ENCODE data around the gene RAD54L2. TPM values are rescaled to one million over a fixed set of nuclear protein-coding genes. Genes with fewer than 3 reads are reported as not detected.

The RAD54L2 gene
- total and polyA plus RNA-seq, 9 of the 15 experiments (the other 6 are each of a cell fraction or from before 2014, with no cell fraction given), result 1.3 to 12.2 (median 5.4) TPM

GRCh38 chr3:51498876-51499738, 39.4 kb upstream of the RAD54L2 start (continued):
- no peak for TF ChIP-seq ZEB2 (IDR thresholded peaks at IDR 0.05)
- TF ChIP-seq ZFPM2 (CRISPR knock-in tag; IDR thresholded peaks at IDR 0.05), result no peak
- TF ChIP-seq CAMTA2 (CRISPR knock-in tag; conservative IDR thresholded peaks at IDR 0.05), result no peak
- peak in 1 of 2 experiments; percentile 90; a peak in 2 of 4 replicates for TF ChIP-seq NONO (IDR thresholded peaks at IDR 0.05; ENCODE audit: low read depth in 2 of 2, low read length in 1 of 2)
- TF ChIP-seq, protein P1, sequence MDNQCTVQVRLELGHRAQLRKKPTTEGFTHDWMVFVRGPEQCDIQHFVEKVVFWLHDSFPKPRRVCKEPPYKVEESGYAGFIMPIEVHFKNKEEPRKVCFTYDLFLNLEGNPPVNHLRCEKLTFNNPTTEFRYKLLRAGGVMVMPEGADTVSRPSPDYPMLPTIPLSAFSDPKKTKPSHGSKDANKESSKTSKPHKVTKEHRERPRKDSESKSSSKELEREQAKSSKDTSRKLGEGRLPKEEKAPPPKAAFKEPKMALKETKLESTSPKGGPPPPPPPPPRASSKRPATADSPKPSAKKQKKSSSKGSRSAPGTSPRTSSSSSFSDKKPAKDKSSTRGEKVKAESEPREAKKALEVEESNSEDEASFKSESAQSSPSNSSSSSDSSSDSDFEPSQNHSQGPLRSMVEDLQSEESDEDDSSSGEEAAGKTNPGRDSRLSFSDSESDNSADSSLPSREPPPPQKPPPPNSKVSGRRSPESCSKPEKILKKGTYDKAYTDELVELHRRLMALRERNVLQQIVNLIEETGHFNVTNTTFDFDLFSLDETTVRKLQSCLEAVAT (IDR thresholded peaks at IDR 0.05), result no peak
- no peak for TF ChIP-seq THRAP3 (IDR thresholded peaks at IDR 0.05; ENCODE audit: borderline replicate concordance)
- TF ChIP-seq, protein P2, sequence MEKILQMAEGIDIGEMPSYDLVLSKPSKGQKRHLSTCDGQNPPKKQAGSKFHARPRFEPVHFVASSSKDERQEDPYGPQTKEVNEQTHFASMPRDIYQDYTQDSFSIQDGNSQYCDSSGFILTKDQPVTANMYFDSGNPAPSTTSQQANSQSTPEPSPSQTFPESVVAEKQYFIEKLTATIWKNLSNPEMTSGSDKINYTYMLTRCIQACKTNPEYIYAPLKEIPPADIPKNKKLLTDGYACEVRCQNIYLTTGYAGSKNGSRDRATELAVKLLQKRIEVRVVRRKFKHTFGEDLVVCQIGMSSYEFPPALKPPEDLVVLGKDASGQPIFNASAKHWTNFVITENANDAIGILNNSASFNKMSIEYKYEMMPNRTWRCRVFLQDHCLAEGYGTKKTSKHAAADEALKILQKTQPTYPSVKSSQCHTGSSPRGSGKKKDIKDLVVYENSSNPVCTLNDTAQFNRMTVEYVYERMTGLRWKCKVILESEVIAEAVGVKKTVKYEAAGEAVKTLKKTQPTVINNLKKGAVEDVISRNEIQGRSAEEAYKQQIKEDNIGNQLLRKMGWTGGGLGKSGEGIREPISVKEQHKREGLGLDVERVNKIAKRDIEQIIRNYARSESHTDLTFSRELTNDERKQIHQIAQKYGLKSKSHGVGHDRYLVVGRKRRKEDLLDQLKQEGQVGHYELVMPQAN (IDR thresholded peaks at IDR 0.05; ENCODE audit: borderline replicate concordance), result peak; percentile 72
- peak; percentile 70 for TF ChIP-seq ELF2 (CRISPR knock-in tag; IDR thresholded peaks at IDR 0.05)
- TF ChIP-seq SRF (CRISPR knock-in tag; IDR thresholded peaks at IDR 0.05), result no peak
- TF ChIP-seq ZNF24 (IDR thresholded peaks at IDR 0.05), result no peak
- TF ChIP-seq STAG1 (CRISPR knock-in tag; IDR thresholded peaks at IDR 0.05; ENCODE audit: borderline replicate concordance), result no peak
- TF ChIP-seq GATAD2B (IDR thresholded peaks at IDR 0.05; ENCODE audit: borderline replicate concordance), result no peak
- TF ChIP-seq ZNF445 (CRISPR knock-in tag; IDR thresholded peaks at IDR 0.05; ENCODE audit: low read depth), result no peak
- TF ChIP-seq SFPQ (IDR thresholded peaks at IDR 0.05; ENCODE audit: low read depth, low read length), result no peak
- no peak for TF ChIP-seq CTCF (IDR thresholded peaks at IDR 0.05 in 2 of 3, conservative IDR thresholded peaks at IDR 0.05 in 1 of 3; ENCODE audit: insufficient read depth in 2 of 3, low read depth in 1 of 3, low read length in 3 of 3)
- TF ChIP-seq BRD4 (IDR thresholded peaks at IDR 0.05), result no peak
- TF ChIP-seq, protein P3, sequence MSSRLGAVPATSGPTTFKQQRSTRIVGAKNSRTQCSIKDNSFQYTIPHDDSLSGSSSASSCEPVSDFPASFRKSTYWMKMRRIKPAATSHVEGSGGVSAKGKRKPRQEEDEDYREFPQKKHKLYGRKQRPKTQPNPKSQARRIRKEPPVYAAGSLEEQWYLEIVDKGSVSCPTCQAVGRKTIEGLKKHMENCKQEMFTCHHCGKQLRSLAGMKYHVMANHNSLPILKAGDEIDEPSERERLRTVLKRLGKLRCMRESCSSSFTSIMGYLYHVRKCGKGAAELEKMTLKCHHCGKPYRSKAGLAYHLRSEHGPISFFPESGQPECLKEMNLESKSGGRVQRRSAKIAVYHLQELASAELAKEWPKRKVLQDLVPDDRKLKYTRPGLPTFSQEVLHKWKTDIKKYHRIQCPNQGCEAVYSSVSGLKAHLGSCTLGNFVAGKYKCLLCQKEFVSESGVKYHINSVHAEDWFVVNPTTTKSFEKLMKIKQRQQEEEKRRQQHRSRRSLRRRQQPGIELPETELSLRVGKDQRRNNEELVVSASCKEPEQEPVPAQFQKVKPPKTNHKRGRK (tag; IDR thresholded peaks at IDR 0.05), result no peak
- TF ChIP-seq CHD2 (IDR thresholded peaks at IDR 0.05; ENCODE audit: low read depth, low read length), result peak; percentile 45; the same call in 1 of the 2 replicates
- no peak for TF ChIP-seq TEAD2 (tag; IDR thresholded peaks at IDR 0.05)

Data from K562 (cell line).